ENCODE measurements around the gene SOX6.

Gene SOX6

GRCh38 chr11:16026849-16027248, 329.5 kb downstream of the SOX6 start:
- H3K27ac Mint-ChIP-seq: no peak overlapping the region
- no peak for DNase-seq
- H3K27me3 Mint-ChIP-seq: no peaks in the 10 kb centered on the region
- H3K9me3 Mint-ChIP-seq: no peaks in the 10 kb centered on the region
- no peaks in the 10 kb centered on the region for H3K4me1 Mint-ChIP-seq (ENCODE audit: low read depth)
- no peak overlapping the region for H3K4me3 Mint-ChIP-seq
- H3K36me3 Mint-ChIP-seq (ENCODE audit: low read depth): no peaks in the 10 kb centered on the region

- no peak for DNase-seq
- no peaks in the 10 kb centered on the region for H3K36me3 Mint-ChIP-seq (ENCODE audit: low read depth)
- no peaks in the 10 kb centered on the region for H3K27me3 Mint-ChIP-seq
- H3K9me3 Mint-ChIP-seq: no peaks in the 10 kb centered on the region
- H3K4me1 Mint-ChIP-seq (ENCODE audit: low read depth): no peaks in the 10 kb centered on the region
- H3K4me3 Mint-ChIP-seq: no peak overlapping the region
- H3K27ac Mint-ChIP-seq: no peak overlapping the region
These were observed 337.4 kb downstream of the SOX6 start for GRCh38 chr11:16018931-16019330.

- H3K4me3 Mint-ChIP-seq: no peak overlapping the region
- no peaks in the 10 kb centered on the region for H3K4me1 Mint-ChIP-seq (ENCODE audit: low read depth)
- H3K36me3 Mint-ChIP-seq (ENCODE audit: low read depth): no peaks in the 10 kb centered on the region
- no peaks in the 10 kb centered on the region for H3K27me3 Mint-ChIP-seq
- no peak for DNase-seq
- peaks cover 2% of the 10 kb centered on the region for H3K9me3 Mint-ChIP-seq
- no peak overlapping the region for H3K27ac Mint-ChIP-seq
These were observed 339.9 kb downstream of the SOX6 start for GRCh38 chr11:16016468-16016829.

DNA sequence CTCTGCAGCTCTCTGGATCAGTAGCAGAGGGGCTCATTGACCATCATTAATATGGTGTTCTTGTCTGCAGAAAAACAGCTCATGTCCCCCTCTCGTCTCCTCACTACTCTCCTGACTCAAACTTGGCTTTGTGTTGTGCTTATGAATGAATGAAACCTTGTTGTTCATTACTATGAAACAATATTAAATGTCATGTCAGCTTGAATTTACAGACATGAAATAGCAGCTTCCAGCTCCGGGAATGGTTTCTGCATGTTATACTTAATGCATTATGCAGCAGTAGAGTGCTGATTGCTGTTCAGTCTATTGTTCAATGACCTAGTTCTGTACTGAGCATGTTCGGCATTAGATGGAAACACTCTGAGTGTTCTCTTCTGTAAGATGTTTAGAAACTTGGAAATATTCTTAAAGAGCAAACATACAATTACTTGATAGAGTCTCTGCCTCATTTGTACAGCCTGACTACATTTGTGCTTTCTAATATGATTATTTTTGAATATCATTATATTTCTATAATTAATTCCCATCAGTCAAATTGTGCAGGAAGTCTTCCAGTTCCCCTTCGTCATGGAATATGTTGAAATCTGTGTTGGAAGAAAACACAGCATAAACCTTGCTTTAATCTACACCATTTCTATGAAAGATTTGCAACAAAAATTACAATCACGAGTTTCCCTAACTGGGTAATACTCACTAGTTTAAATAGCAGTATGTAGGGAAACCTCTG, 340.4 kb downstream of the SOX6 start:
- Mint-ChIP-seq H3K27ac (no peak overlapping the region), H3K27me3 (no peaks in the 10 kb centered on the region), H3K36me3 (ENCODE audit: low read depth) (no peaks in the 10 kb centered on the region), H3K9me3 (peaks cover 2% of the 10 kb centered on the region), H3K4me1 (ENCODE audit: low read depth) (no peaks in the 10 kb centered on the region), H3K4me3 (no peak overlapping the region)
- DNase-seq: no peak

GRCh38 chr11:16013649-16014275, 342.6 kb downstream of the SOX6 start:
- Mint-ChIP-seq H3K4me1 (ENCODE audit: low read depth) (no peaks in the 10 kb centered on the region), H3K27me3 (no peaks in the 10 kb centered on the region)

DNA sequence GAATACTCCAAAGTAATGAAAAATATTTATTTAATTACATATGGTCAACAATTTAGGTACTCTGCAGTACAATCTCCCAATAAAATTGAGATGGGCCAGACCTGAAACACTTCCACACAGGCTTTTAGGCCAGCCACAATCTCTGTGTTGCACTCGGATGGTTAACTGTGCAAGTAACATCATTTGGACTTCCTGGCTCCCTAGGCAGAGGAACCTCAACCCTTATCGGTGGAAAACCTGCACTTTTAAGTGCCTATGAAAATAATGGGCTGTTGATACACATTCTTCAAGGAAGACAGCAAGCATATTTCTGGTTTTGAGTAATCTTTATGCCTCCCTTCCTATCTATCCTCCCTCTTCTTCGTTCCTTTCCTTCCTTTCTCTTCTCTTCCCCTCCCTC, 343.1 kb downstream of the SOX6 start:
- Mint-ChIP-seq H3K4me3 (no peak overlapping the region), H3K9me3 (peaks cover 4% of the 10 kb centered on the region), H3K36me3 (ENCODE audit: low read depth) (no peaks in the 10 kb centered on the region), H3K27ac (no peak overlapping the region), H3K4me1 (ENCODE audit: low read depth) (no peaks in the 10 kb centered on the region), H3K27me3 (no peaks in the 10 kb centered on the region)
- no peak for DNase-seq

More at GRCh38 chr11:16013649-16014275, 342.6 kb downstream of the SOX6 start:
- H3K9me3 Mint-ChIP-seq: peaks cover 4% of the 10 kb centered on the region
- DNase-seq: no peak
- no peak overlapping the region for H3K4me3 Mint-ChIP-seq
- no peak overlapping the region for H3K27ac Mint-ChIP-seq
- no peaks in the 10 kb centered on the region for H3K36me3 Mint-ChIP-seq (ENCODE audit: low read depth)

GRCh38 chr11:16012125-16012751, 344.1 kb downstream of the SOX6 start:
- no peak for DNase-seq
- Mint-ChIP-seq H3K4me1 (ENCODE audit: low read depth) (no peaks in the 10 kb centered on the region), H3K27ac (no peak overlapping the region), H3K4me3 (no peak overlapping the region), H3K27me3 (no peaks in the 10 kb centered on the region), H3K9me3 (peaks cover 4% of the 10 kb centered on the region), H3K36me3 (ENCODE audit: low read depth) (no peaks in the 10 kb centered on the region)

DNA sequence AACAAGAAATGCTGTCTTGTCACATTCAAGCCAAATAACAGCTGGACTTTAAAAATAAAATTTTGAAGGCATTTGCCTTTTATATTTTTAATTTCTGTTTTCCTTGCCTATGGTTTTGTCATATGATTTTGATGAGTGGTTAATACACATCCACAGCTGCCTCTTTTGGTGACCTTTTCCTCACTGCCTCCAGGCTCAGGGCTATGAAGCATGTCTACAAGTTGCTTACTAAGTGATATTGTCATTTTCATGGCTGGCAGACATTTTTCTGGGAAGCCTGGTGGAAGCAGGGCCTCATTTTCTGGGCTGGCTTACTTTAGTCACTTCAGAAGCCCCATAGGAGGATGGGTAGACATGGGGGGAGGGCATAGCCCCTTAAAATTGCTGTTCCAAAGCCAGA, 344.9 kb downstream of the SOX6 start:
- H3K9me3 Mint-ChIP-seq: peaks cover 4% of the 10 kb centered on the region
- no peaks in the 10 kb centered on the region for H3K27me3 Mint-ChIP-seq
- no peak overlapping the region for H3K27ac Mint-ChIP-seq
- H3K36me3 Mint-ChIP-seq (ENCODE audit: low read depth): no peaks in the 10 kb centered on the region
- no peak overlapping the region for H3K4me3 Mint-ChIP-seq
- DNase-seq: no peak
- H3K4me1 Mint-ChIP-seq (ENCODE audit: low read depth): no peaks in the 10 kb centered on the region

GRCh38 chr11:16009021-16009420, 347.3 kb downstream of the SOX6 start:
- H3K27ac Mint-ChIP-seq: no peak overlapping the region
- H3K4me1 Mint-ChIP-seq (ENCODE audit: low read depth): no peaks in the 10 kb centered on the region
- H3K36me3 Mint-ChIP-seq (ENCODE audit: low read depth): no peaks in the 10 kb centered on the region

GRCh38 chr11:16007514-16007913, 348.8 kb downstream of the SOX6 start:
- DNase-seq: no peak
- Mint-ChIP-seq H3K4me3 (no peak overlapping the region), H3K9me3 (peaks cover 4% of the 10 kb centered on the region), H3K4me1 (ENCODE audit: low read depth) (no peaks in the 10 kb centered on the region), H3K36me3 (ENCODE audit: low read depth) (no peaks in the 10 kb centered on the region), H3K27me3 (no peaks in the 10 kb centered on the region), H3K27ac (no peak overlapping the region)

More at GRCh38 chr11:16009021-16009420, 347.3 kb downstream of the SOX6 start:
- H3K9me3 Mint-ChIP-seq: peaks cover 4% of the 10 kb centered on the region
- no peak for DNase-seq
- no peak overlapping the region for H3K4me3 Mint-ChIP-seq
- no peaks in the 10 kb centered on the region for H3K27me3 Mint-ChIP-seq

DNA sequence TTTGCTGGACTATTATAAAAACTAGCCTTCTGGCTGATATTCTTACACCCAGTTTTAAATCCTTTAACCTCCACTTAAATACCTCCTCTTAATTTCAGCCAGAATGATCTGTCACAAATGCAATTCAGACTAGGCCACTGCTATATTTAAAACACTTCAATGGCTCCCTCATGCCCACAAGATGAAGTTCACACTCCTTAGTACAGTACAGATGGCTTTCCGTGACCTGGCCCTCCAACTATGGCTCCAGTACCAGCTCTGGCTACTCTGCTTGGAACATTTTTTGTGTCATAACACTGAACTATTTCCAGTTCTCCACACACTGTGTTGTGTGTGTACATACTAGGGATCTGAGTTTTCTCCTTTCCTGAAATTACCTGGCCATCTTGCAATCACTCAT, 353.4 kb downstream of the SOX6 start:
- no peaks in the 10 kb centered on the region for H3K36me3 Mint-ChIP-seq (ENCODE audit: low read depth)
- no peak overlapping the region for H3K4me3 Mint-ChIP-seq
- peaks cover 1% of the 10 kb centered on the region for H3K4me1 Mint-ChIP-seq (ENCODE audit: low read depth)
- no peak overlapping the region for H3K27ac Mint-ChIP-seq
- H3K9me3 Mint-ChIP-seq: peaks cover 2% of the 10 kb centered on the region
- DNase-seq: no peak
- no peaks in the 10 kb centered on the region for H3K27me3 Mint-ChIP-seq

DNA sequence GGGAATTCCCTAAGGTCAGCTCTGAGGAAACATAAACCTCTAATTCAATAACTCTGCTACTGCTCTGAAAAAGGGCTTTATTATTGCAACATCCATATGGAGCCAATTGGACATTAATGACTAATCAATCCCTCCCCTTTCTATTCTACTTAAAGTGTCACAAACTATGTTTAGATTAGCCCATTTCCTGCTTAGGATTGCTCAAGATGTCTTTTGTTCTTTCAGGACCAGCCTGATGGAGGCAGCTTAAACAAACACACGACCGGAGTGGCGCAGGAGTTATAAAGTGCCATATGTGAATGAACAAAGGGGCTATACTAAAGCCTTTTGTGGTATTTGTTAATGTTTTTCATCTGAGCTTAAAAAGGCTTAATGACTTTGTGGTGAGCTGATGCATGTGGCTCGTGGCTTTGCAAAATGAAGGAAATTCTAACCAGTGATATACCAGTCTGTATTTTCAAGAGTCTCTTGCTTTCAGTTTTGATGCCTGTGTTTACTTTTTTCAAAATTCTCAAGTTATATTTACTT, 354.4 kb downstream of the SOX6 start:
- H3K9me3 Mint-ChIP-seq: peaks cover 2% of the 10 kb centered on the region
- H3K27ac Mint-ChIP-seq: no peak overlapping the region
- no peaks in the 10 kb centered on the region for H3K36me3 Mint-ChIP-seq (ENCODE audit: low read depth)
- no peaks in the 10 kb centered on the region for H3K27me3 Mint-ChIP-seq
- H3K4me1 Mint-ChIP-seq (ENCODE audit: low read depth): peaks cover 1% of the 10 kb centered on the region
- H3K4me3 Mint-ChIP-seq: no peak overlapping the region
- no peak for DNase-seq

GRCh38 chr11:16001044-16001568, 355.2 kb downstream of the SOX6 start:
- DNase-seq: no peak
- H3K4me1 Mint-ChIP-seq (ENCODE audit: low read depth): peaks cover 1% of the 10 kb centered on the region
- no peaks in the 10 kb centered on the region for H3K36me3 Mint-ChIP-seq (ENCODE audit: low read depth)
- no peaks in the 10 kb centered on the region for H3K27me3 Mint-ChIP-seq
- no peak overlapping the region for H3K4me3 Mint-ChIP-seq
- H3K9me3 Mint-ChIP-seq: peaks cover 2% of the 10 kb centered on the region
- no peak overlapping the region for H3K27ac Mint-ChIP-seq

DNA sequence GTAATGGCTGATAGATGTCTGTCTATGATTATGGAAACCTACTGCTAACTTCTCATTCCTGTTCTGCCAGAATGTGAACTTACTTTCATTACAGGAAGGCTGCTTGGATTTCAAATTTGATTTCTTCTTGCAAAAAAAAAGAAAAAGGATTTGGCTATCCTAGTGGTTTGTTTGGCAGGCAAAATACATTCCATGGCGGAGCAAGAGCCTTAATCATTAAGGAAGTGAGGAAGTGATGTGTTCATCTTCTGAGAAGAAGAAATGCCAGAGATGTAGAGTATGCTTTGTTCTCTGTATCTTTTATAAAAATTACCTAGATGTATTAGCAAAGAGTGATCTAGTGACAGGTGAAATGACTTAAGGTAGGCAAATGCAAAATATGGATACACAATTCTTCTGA, 356.3 kb downstream of the SOX6 start:
- Mint-ChIP-seq H3K27ac (no peak overlapping the region), H3K9me3 (peaks cover 2% of the 10 kb centered on the region), H3K27me3 (no peaks in the 10 kb centered on the region), H3K4me1 (ENCODE audit: low read depth) (peaks cover 1% of the 10 kb centered on the region), H3K36me3 (ENCODE audit: low read depth) (no peaks in the 10 kb centered on the region), H3K4me3 (no peak overlapping the region)
- DNase-seq: no peak

- no peak for DNase-seq
- Mint-ChIP-seq H3K4me3 (no peak overlapping the region), H3K27ac (no peak overlapping the region), H3K36me3 (ENCODE audit: low read depth) (no peaks in the 10 kb centered on the region), H3K9me3 (no peaks in the 10 kb centered on the region), H3K27me3 (no peaks in the 10 kb centered on the region), H3K4me1 (ENCODE audit: low read depth) (no peaks in the 10 kb centered on the region)
These were observed 363.0 kb downstream of the SOX6 start for GRCh38 chr11:15993345-15993744.
